Suprapubic skin (tissue), 4 donors: ENCODE measurements around the gene SMC5.

Experiments
- POLR2A ChIP-seq, 2 donors: fragments of 450-650 bp; IDR thresholded peaks; one replicate each; pipeline ENCODE4 v1.6.1; 2017; ENCODE audit warnings: antibody characterized with exemption in 2 of 2, mild to moderate bottlenecking in 2 of 2, moderate library complexity in 2 of 2
- POLR2AphosphoS5 ChIP-seq, 3 donors: sonication (generic); formaldehyde crosslinking; IDR thresholded peaks; one replicate each; pipeline ENCODE4 v1.6.1; 2017; ENCODE audit warnings: antibody characterized with exemption in 3 of 3
- TF ChIP-seq, protein P1 (sequence below), 2 donors: fragments of 200-600 bp in 1 of 2; fragments of 450-650 bp in 1 of 2; sonication (generic) in 1 of 2; IDR thresholded peaks; one replicate each; pipeline ENCODE4 v1.5.1; 2016 to 2019; ENCODE audit warnings: antibody characterized with exemption in 2 of 2, mild to moderate bottlenecking in 1 of 2, moderate library complexity in 1 of 2

DNA sequence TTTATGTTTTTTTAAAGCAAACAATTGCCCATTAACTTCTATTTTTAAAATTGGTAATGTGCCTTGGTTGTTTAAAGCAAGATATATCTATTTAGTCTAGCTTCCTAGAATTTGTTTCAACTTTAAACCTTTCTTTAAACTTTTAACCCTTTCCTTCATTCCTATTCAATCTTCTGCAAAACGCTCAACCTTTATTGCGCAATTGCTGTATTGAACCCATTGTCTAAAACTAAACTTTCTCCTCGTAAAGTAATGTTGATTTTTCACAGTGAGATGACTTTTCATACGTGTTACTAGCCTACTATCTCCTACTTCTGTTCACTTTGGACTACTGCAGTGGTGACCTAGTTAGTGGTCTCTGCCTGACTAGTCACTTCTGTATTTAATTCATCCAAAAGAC, 63.3 kb downstream of the SMC5 start:
- TF ChIP-seq, protein P1, sequence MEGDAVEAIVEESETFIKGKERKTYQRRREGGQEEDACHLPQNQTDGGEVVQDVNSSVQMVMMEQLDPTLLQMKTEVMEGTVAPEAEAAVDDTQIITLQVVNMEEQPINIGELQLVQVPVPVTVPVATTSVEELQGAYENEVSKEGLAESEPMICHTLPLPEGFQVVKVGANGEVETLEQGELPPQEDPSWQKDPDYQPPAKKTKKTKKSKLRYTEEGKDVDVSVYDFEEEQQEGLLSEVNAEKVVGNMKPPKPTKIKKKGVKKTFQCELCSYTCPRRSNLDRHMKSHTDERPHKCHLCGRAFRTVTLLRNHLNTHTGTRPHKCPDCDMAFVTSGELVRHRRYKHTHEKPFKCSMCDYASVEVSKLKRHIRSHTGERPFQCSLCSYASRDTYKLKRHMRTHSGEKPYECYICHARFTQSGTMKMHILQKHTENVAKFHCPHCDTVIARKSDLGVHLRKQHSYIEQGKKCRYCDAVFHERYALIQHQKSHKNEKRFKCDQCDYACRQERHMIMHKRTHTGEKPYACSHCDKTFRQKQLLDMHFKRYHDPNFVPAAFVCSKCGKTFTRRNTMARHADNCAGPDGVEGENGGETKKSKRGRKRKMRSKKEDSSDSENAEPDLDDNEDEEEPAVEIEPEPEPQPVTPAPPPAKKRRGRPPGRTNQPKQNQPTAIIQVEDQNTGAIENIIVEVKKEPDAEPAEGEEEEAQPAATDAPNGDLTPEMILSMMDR (IDR thresholded peaks at IDR 0.05) = no peak
- no peak for TF ChIP-seq POLR2A (IDR thresholded peaks at IDR 0.05)
- TF ChIP-seq POLR2AphosphoS5 (IDR thresholded peaks at IDR 0.05) = no peak
